HCT116 (cell line): ENCODE measurements around the gene HRH3. TPM values are rescaled to one million over a fixed set of nuclear protein-coding genes. Genes with fewer than 3 reads are reported as not detected.
A peak's percentile ranks its signal among the peaks of the same experiment; 100 is the strongest.

Experiments used
- ATAC-seq: fragments of 200-7000 bp; cut with Tn5 transposase; 2 replicates; pipeline ENCODE4 v1.9.1; 2020; ENCODE audit warnings: mild to moderate bottlenecking, moderate library complexity
- BruUV-seq: library from RNA; stranded (reverse); fragments of 400-500 nt; replicated peaks from 2 replicates; lab custom pipeline; 2021; lab: Mats Ljungman, UMichigan
- CTCF ChIA-PET: fragments of 300-600 bp; sonication (Branson Sonifier 250); formaldehyde crosslinking; loops from one replicate; lab custom pipeline; 2021; ENCODE audit warnings: antibody characterized with exemption; lab: Charles Lee
- POLR2A ChIA-PET: fragments of 300-600, 350-600 bp; sonication (Branson Sonifier 250); formaldehyde crosslinking; loops from one replicate; lab custom pipeline; 2021; ENCODE audit warnings: antibody characterized with exemption; lab: Charles Lee
- RAD21 ChIA-PET, 2 experiments: fragments of 300-600 bp; sonication (Branson Sonifier 250); formaldehyde crosslinking; loops; one replicate each; lab custom pipeline; 2023; ENCODE audit warnings: low total read pairs in 2 of 2; ENCODE audit not compliant: uncharacterized antibody in 2 of 2, unreplicated experiment in 2 of 2, low non-redundant PET in 1 of 2; lab: Charles Lee
- DNase-seq: peaks from one replicate; pipeline ENCODE4 v3.0.0-alpha.2; 2010; ENCODE audit warnings: low read depth, low spot score
- H2AFZ ChIP-seq: fragments of 200-600 bp; shearing (Covaris generic), sonication (generic); 2 replicates; pipeline ENCODE4 v1.6.1; 2017; ENCODE audit warnings: low read depth, mixed run types, mixed read lengths, antibody characterized with exemption, low read length; ENCODE audit not compliant: poor library complexity, severe bottlenecking
- H3K27ac ChIP-seq: 2 replicates; pipeline ENCODE4 v1.5.1; 2012; ENCODE audit warnings: low read depth, low read length
- H3K27me3 ChIP-seq: fragments of 200-600 bp; sonication (generic); 2 replicates; pipeline ENCODE4 v1.6.1; 2016; ENCODE audit warnings: mixed run types, low read length, mixed read lengths; ENCODE audit not compliant: insufficient read depth
- H3K36me3 ChIP-seq, 2 experiments: fragments of 200-500 bp in 1 of 2; fragments of 200-600 bp in 1 of 2; sonication (Bioruptor generic) in 1 of 2; sonication (generic) in 1 of 2; 2 replicates each; pipeline versions ENCODE4 v1.5.1 to v1.6.1; 2014 to 2016; ENCODE audit warnings: low read length in 2 of 2, inconsistent platforms in 1 of 2, mixed read lengths in 1 of 2, mixed run types in 1 of 2; ENCODE audit not compliant: insufficient read depth in 2 of 2, control insufficient read depth in 1 of 2
- H3K4me1 ChIP-seq, 2 experiments: fragments of 200-600 bp in 1 of 2; sonication (generic) in 1 of 2; 2 replicates each; pipeline versions ENCODE4 v1.5.1 to v1.6.1; 2012 to 2017; ENCODE audit warnings: low read length in 2 of 2, inconsistent platforms in 1 of 2, mild to moderate bottlenecking in 1 of 2, mixed read lengths in 1 of 2, mixed run types in 1 of 2, moderate library complexity in 1 of 2; ENCODE audit not compliant: insufficient read depth in 2 of 2, control insufficient read depth in 1 of 2
- H3K4me2 ChIP-seq: fragments of 200-600 bp; sonication (generic); 2 replicates; pipeline ENCODE4 v1.6.1; 2017; ENCODE audit warnings: mixed run types, low read length, mixed read lengths
- H3K4me3 ChIP-seq, 2 experiments: fragments of 200-600 bp in 1 of 2; sonication (generic) in 1 of 2; replicated peaks in 1 of 2; 2 replicates each; pipeline ENCODE4 v1.5.1; 2011 to 2016; ENCODE audit warnings: low read length in 2 of 2, control low read depth in 1 of 2, low read depth in 1 of 2, mild to moderate bottlenecking in 1 of 2, mixed read lengths in 1 of 2, mixed run types in 1 of 2
- H3K79me2 ChIP-seq: fragments of 200-600 bp; sonication (generic); 2 replicates; pipeline ENCODE4 v1.6.1; 2017; ENCODE audit warnings: mild to moderate bottlenecking, mixed run types, low read length, moderate library complexity, mixed read lengths; ENCODE audit not compliant: insufficient read depth
- H3K9ac ChIP-seq: fragments of 200-600 bp; sonication (generic); 2 replicates; pipeline ENCODE4 v1.6.1; 2016; ENCODE audit warnings: low read length, mixed read lengths
- H3K9me2 ChIP-seq: fragments of 200-600 bp; sonication (generic), shearing (Covaris generic); 2 replicates; pipeline ENCODE4 v1.6.1; 2017; ENCODE audit warnings: mixed run types, mild to moderate bottlenecking, moderate library complexity; ENCODE audit not compliant: insufficient read depth
- H3K9me3 ChIP-seq, 2 experiments: fragments of 200-500 bp in 1 of 2; fragments of 200-600 bp in 1 of 2; sonication (Bioruptor generic) in 1 of 2; sonication (generic) in 1 of 2; 2 replicates each; pipeline ENCODE4 v1.6.1; 2014 to 2017; ENCODE audit warnings: low read length in 2 of 2, mixed read lengths in 2 of 2, inconsistent platforms in 1 of 2, low read depth in 1 of 2, mild to moderate bottlenecking in 1 of 2, mixed run types in 1 of 2, moderate library complexity in 1 of 2; ENCODE audit not compliant: control insufficient read depth in 1 of 2, insufficient read depth in 1 of 2
- H4K20me1 ChIP-seq: fragments of 200-600 bp; sonication (generic), shearing (Covaris generic); 2 replicates; pipeline ENCODE4 v1.6.1; 2017; ENCODE audit warnings: mixed run types, mild to moderate bottlenecking, moderate library complexity; ENCODE audit not compliant: insufficient read depth
- CBX3 ChIP-seq: IDR thresholded peaks from 2 replicates; pipeline ENCODE4 v1.6.1; 2012; ENCODE audit warnings: low read depth
- CEBPB ChIP-seq: IDR thresholded peaks from 2 replicates; pipeline ENCODE4 v1.6.1; 2012; ENCODE audit warnings: low read depth
- CTCF ChIP-seq, 3 experiments: fragments of 200-600 bp in 1 of 3; sonication (generic) in 1 of 3; IDR thresholded peaks in 2 of 3; conservative IDR thresholded peaks in 1 of 3; 2 replicates each; pipeline ENCODE4 v1.5.1; 2012 to 2017; ENCODE audit warnings: low read depth in 2 of 3, low read length in 2 of 3, antibody characterized with exemption in 1 of 3, borderline replicate concordance in 1 of 3, control low read depth in 1 of 3, mild to moderate bottlenecking in 1 of 3, mixed read lengths in 1 of 3, mixed run types in 1 of 3, moderate library complexity in 1 of 3; ENCODE audit not compliant: insufficient read depth in 1 of 3
- EGR1 ChIP-seq: IDR thresholded peaks from 2 replicates; pipeline ENCODE4 v1.6.1; 2012; ENCODE audit warnings: low read depth
- EZH2 ChIP-seq: fragments of 200-600 bp; sonication (generic); IDR thresholded peaks from 2 replicates; pipeline ENCODE4 v1.6.1; 2017; ENCODE audit warnings: antibody characterized with exemption, mixed run types
- FOSL1 ChIP-seq: IDR thresholded peaks from 2 replicates; pipeline ENCODE4 v1.6.1; 2012; ENCODE audit warnings: low read depth
- POLR2A ChIP-seq: IDR thresholded peaks from 2 replicates; pipeline ENCODE4 v1.7.0; 2011; ENCODE audit warnings: borderline replicate concordance; ENCODE audit not compliant: insufficient read depth, insufficient read length; ENCODE audit errors: extremely low read depth
- RAD21 ChIP-seq: IDR thresholded peaks from 2 replicates; pipeline ENCODE4 v1.6.1; 2012; ENCODE audit warnings: low read depth, mild to moderate bottlenecking
- REST ChIP-seq: IDR thresholded peaks from 2 replicates; pipeline ENCODE4 v1.6.1; 2012; ENCODE audit warnings: low read depth
- SIN3A ChIP-seq: IDR thresholded peaks from 2 replicates; pipeline ENCODE4 v1.6.1; 2012; ENCODE audit warnings: low read depth
- SP1 ChIP-seq: IDR thresholded peaks from 2 replicates; pipeline ENCODE4 v1.6.1; 2012; ENCODE audit warnings: low read depth
- ZBTB33 ChIP-seq: IDR thresholded peaks from 2 replicates; pipeline ENCODE4 v1.6.1; 2011; ENCODE audit warnings: mild to moderate bottlenecking, low read length, moderate library complexity; ENCODE audit not compliant: insufficient replicate concordance; ENCODE audit errors: extremely low read depth
- intact Hi-C: fragments of 100-400 bp; cut with micrococcal nuclease; formaldehyde crosslinking; loops from 2 replicates; pipeline ENCODE4 v1.10.0; 2022
- total RNA-seq: library from RNA; stranded (reverse); gene quantifications from one replicate; pipeline ENCODE4 v1.2.1, GENCODE V29; 2021; ENCODE audit not compliant: unreplicated experiment

The HRH3 gene
- total RNA-seq, 1 experiment from 2014 or later = not detected

- Histone ChIP-seq H3K9me2 (no peaks in the 10 kb centered on the region), H3K4me2 (no peak overlapping the region), H2AFZ (no peak overlapping the region), H3K27ac (no peak overlapping the region), H3K9me3 (no peaks in the 10 kb centered on the region), H4K20me1 (no peaks in the 10 kb centered on the region), H3K9ac (no peak overlapping the region), H3K79me2 (no peaks in the 10 kb centered on the region), H3K4me3 (no peak overlapping the region), H3K27me3 (no peaks in the 10 kb centered on the region), H3K36me3 (no peaks in the 10 kb centered on the region), H3K4me1 (no peaks in the 10 kb centered on the region)
- no peak for ATAC-seq
- BruUV-seq = no TSS peak
- POLR2A ChIA-PET = no interaction called here
- CTCF ChIA-PET = no interaction called here
- intact Hi-C loops = no loop called here
- no peak for TF ChIP-seq CEBPB
- DNase-seq = no peak
- RAD21 ChIA-PET = no interaction called here
These were observed 46.8 kb upstream of the HRH3 start for GRCh38 chr20:62266851-62267250.

GRCh38 chr20:62266340-62266739 lies 46.3 kb upstream of the HRH3 start:
- Histone ChIP-seq H2AFZ (no peak overlapping the region), H3K36me3 (no peaks in the 10 kb centered on the region), H3K9ac (no peak overlapping the region), H3K79me2 (no peaks in the 10 kb centered on the region), H3K4me1 (no peaks in the 10 kb centered on the region), H3K27ac (no peak overlapping the region), H3K27me3 (no peaks in the 10 kb centered on the region), H3K4me3 (no peak overlapping the region), H3K9me2 (no peaks in the 10 kb centered on the region), H4K20me1 (no peaks in the 10 kb centered on the region), H3K4me2 (no peak overlapping the region), H3K9me3 (no peaks in the 10 kb centered on the region)
- ChIA-PET POLR2A (no interaction called here), RAD21 (no interaction called here), CTCF (no interaction called here)
- intact Hi-C loops = no loop called here
- peak; percentile 42; the same call in 1 of the 2 replicates for ATAC-seq
- no TSS peak for BruUV-seq
- no peak for DNase-seq
- no peak for TF ChIP-seq RAD21
- TF ChIP-seq CEBPB = no peak
- no peak for TF ChIP-seq CTCF (IDR thresholded peaks at IDR 0.05 in 2 of 3, conservative IDR thresholded peaks at IDR 0.05 in 1 of 3; ENCODE audit: borderline replicate concordance in 1 of 3, insufficient read depth in 1 of 3, low read depth in 2 of 3, low read length in 2 of 3)
- no peak for TF ChIP-seq POLR2A
- TF ChIP-seq CBX3 = no peak
- TF ChIP-seq EGR1 = no peak
- no peak for TF ChIP-seq ZBTB33
- TF ChIP-seq EZH2 = no peak
- no peak for TF ChIP-seq SP1
- no peak for TF ChIP-seq REST
- no peak for TF ChIP-seq SIN3A
- TF ChIP-seq FOSL1 = no peak
